Measurements from ENCODE around the gene SLC7A7.

- TF ChIP-seq HDAC2 (IDR thresholded peaks at IDR 0.05) (no peak), PRDM15 (CRISPR knock-in tag; IDR thresholded peaks at IDR 0.05) (no peak), REST (IDR thresholded peaks at IDR 0.05; ENCODE audit: low read depth, low read length) (no peak), JUND (IDR thresholded peaks at IDR 0.05; ENCODE audit: low read depth, low read length) (no peak), MAX (IDR thresholded peaks at IDR 0.05; ENCODE audit: low read depth, low read length) (no peak), SPI1 (IDR thresholded peaks at IDR 0.05; ENCODE audit: borderline replicate concordance, insufficient read depth, low read depth, low read length) (no peak), CTCF (IDR thresholded peaks at IDR 0.05 in 2 of 3, conservative IDR thresholded peaks at IDR 0.05 in 1 of 3; ENCODE audit: control insufficient read depth in 2 of 3, extremely low read depth in 1 of 3, insufficient read depth in 1 of 3, low read depth in 3 of 3, low read length in 3 of 3) (no peak), ELK1 (IDR thresholded peaks at IDR 0.05; ENCODE audit: low read depth, low read length) (no peak), TCF7 (IDR thresholded peaks at IDR 0.05; ENCODE audit: borderline replicate concordance) (no peak), E4F1 (IDR thresholded peaks at IDR 0.05; ENCODE audit: borderline replicate concordance, partially characterized antibody) (no peak), ZBTB33 (IDR thresholded peaks at IDR 0.05) (no peak), NR2C2 (IDR thresholded peaks at IDR 0.05; ENCODE audit: borderline replicate concordance, control insufficient read depth, insufficient read length, low read depth) (no peak), DPF2 (IDR thresholded peaks at IDR 0.05) (no peak), ATF2 (IDR thresholded peaks at IDR 0.05; ENCODE audit: low read length) (no peak)
These were observed 62.8 kb downstream of the SLC7A7 start for GRCh38 chr14:22752422-22752821.

All from GM12878 (cell line).